A549 treated with AZD2906 at 1 μM for 4 hours (cell line): Measurements from ENCODE around the gene OR6T1. TPM values are rescaled to one million over a fixed set of nuclear protein-coding genes. Genes with fewer than 3 reads are reported as not detected.

Experiments
- total RNA-seq: library from RNA; stranded (reverse); fragments of 200-300 nt; extraction: Qiagen RNA extraction; gene quantifications from 5 replicates; pipeline ENCODE4 v1.2.3, GENCODE V29; 2022

The OR6T1 gene
- total RNA-seq = not detected in 5 replicates

GRCh38 chr11:123943738-123944137 is at the start of gene OR6T1:
Gene OR6T1 (minus strand): TSS chr11:123943838. CDS start chr11:123943838, 0 bp downstream.

GRCh38 chr11:123977731-123978347 is 34.2 kb upstream of the OR6T1 start, which contains the start of gene OR10S1:
Gene OR10S1 (minus strand): TSS chr11:123977781. CDS start chr11:123977664, 117 bp downstream.

GRCh38 chr11:123939317-123939716 is 4.3 kb downstream of the OR6T1 start, which contains the start of gene OR4D5:
Gene OR4D5 (plus strand): TSS chr11:123939617. CDS start chr11:123939617, 0 bp downstream.

GRCh38 chr11:123901867-123902266 is 41.8 kb downstream of the OR6T1 start, which contains the start of gene OR8D4:
Gene OR8D4 (plus strand): TSS chr11:123902167. CDS start chr11:123906432, 4,265 bp downstream.

Other genes starting within 250 kb of the OR6T1 start
- 8.4 to 10.3 TPM (median 9.0 TPM) in 5 replicates for gene ZNF202, start 202.2 kb downstream of the OR6T1 start, total RNA-seq
- not detected in 5 replicates for gene OR6X1, start 189.3 kb downstream of the OR6T1 start, total RNA-seq
- not detected in 5 replicates for gene OR6M1, start 137.5 kb downstream of the OR6T1 start, total RNA-seq
- gene TMEM225, start 58.2 kb downstream of the OR6T1 start, total RNA-seq = not detected in 5 replicates
- not detected in 5 replicates for gene OR8D4, start 41.7 kb downstream of the OR6T1 start, total RNA-seq
- gene OR4D5, start 4.2 kb downstream of the OR6T1 start, total RNA-seq = not detected in 5 replicates
- gene OR10S1, start 33.9 kb upstream of the OR6T1 start, total RNA-seq = not detected in 5 replicates
- not detected in 5 replicates for gene OR10G6, start 51.3 kb upstream of the OR6T1 start, total RNA-seq
- gene OR10G4, start 69.2 kb upstream of the OR6T1 start, total RNA-seq = not detected in 5 replicates
- not detected in 5 replicates for gene OR10G9, start 79.2 kb upstream of the OR6T1 start, total RNA-seq
- gene OR10G8, start 83.0 kb upstream of the OR6T1 start, total RNA-seq = not detected in 5 replicates
- gene OR10G7, start 97.5 kb upstream of the OR6T1 start, total RNA-seq = not detected in 5 replicates
- gene VWA5A, start 171.6 kb upstream of the OR6T1 start, total RNA-seq = 0.16 to 0.27 TPM (median 0.21 TPM) in 5 replicates
- gene OR10D3, start 239.5 kb upstream of the OR6T1 start, total RNA-seq = not detected in 5 replicates